Cardiac fibroblast (primary cell): Measurements from ENCODE around the gene HDAC9.

Experiments used
- DNase-seq, 2 donors: peaks; one replicate each; pipeline versions ENCODE4 v3.0.0 to v3.0.0-alpha.2; 2010; ENCODE audit warnings: low read depth in 2 of 2
- H3K4me3 ChIP-seq, 2 donors: replicated peaks in 1 of 2; 1 replicate in 1 of 2; 2 replicates in 1 of 2; pipeline ENCODE4 v1.5.1; 2011; ENCODE audit warnings: low read depth in 2 of 2, low read length in 2 of 2, mild to moderate bottlenecking in 2 of 2, moderate library complexity in 1 of 2
- TF ChIP-seq, protein P1 (sequence below): IDR thresholded peaks from one replicate; pipeline ENCODE4 v1.5.1; 2011; ENCODE audit warnings: low read depth, mild to moderate bottlenecking, low read length, inconsistent platforms

Gene HDAC9

DNA sequence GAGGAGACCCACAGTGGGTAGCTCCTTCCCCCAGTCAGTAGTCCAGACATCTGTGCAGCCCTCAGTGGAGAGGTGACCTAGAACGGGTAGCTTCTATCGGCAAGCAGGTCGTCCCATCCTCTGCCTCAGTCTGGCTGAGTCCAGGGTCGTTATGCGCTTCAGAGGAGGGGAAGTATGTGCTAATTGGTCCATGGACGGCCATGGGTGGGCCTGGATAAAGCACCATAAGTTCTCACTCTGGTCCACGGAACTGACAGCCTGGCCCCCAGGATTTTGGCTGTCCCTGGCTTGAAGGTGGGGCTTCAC, 78.6 kb downstream of the HDAC9 start:
- DNase-seq, result no peak
- TF ChIP-seq, protein P1, sequence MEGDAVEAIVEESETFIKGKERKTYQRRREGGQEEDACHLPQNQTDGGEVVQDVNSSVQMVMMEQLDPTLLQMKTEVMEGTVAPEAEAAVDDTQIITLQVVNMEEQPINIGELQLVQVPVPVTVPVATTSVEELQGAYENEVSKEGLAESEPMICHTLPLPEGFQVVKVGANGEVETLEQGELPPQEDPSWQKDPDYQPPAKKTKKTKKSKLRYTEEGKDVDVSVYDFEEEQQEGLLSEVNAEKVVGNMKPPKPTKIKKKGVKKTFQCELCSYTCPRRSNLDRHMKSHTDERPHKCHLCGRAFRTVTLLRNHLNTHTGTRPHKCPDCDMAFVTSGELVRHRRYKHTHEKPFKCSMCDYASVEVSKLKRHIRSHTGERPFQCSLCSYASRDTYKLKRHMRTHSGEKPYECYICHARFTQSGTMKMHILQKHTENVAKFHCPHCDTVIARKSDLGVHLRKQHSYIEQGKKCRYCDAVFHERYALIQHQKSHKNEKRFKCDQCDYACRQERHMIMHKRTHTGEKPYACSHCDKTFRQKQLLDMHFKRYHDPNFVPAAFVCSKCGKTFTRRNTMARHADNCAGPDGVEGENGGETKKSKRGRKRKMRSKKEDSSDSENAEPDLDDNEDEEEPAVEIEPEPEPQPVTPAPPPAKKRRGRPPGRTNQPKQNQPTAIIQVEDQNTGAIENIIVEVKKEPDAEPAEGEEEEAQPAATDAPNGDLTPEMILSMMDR, result no peak
- no peak overlapping the region for H3K4me3 ChIP-seq

DNA sequence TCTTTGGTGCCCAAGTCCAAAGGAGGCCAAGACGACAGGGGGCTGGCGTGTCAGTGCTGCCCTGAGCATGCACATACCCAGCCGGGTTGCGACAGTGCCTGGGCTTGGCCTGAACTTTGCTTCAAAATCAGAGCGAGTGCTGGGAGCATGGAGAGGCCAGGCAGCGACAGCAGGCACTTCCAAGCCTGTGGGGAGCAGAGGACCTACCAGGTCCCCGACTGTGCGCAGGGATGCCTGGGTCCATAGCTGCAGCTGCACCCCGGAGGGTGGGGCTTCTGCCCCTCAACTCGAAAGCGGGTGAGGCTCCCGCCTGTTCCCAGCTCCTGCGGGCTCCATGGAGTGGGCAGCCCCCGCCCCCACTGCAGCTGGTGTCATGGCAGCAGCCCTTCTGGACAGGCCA, 79.1 kb downstream of the HDAC9 start:
- DNase-seq, result no peak
- TF ChIP-seq, protein P1, result no peak
- no peak overlapping the region for H3K4me3 ChIP-seq

DNA sequence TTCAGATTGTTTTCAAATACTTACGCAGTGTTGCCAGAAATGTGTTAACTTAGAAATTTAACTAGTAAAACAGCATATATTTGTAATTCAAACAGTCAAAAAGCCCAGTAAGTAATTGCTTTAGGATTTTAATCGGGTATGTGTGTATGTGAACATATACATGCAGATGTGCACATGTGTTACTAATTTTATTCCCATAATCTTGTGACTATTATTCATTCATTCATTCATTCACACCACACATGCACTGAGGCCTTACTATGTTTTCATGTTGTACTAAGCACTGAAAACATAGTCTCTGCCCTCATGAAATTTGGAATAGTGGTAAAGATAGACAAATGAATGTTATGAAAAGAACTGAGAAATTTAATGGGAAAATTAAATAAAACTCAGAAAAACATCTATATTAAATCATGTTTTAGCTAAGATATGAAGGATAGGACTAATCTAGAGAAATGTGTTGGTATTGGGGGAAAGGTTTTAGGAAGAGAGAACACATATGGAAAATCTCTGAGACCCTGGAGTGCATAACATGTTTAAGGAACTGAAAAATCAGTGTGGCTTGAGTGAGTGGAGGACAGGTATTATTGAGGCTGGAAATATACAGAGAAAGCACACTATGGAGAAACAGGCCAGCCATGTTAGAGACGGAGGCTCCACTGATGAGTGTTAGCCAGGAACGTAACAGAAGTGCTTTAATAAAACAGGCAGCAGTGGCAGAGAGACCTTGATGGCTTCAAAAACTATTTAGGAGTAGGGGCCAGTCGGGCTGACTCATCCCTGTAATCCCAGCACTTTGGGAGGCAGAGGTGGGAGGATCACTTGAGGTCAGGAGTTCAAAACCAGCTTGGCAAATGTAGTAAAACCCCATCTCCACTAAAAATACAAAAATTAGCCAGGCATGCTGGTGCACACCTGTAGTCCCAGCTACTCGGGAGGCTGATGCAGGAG, 80.3 kb downstream of the HDAC9 start:
- no peak for DNase-seq
- TF ChIP-seq, protein P1, result no peak
- H3K4me3 ChIP-seq, result no peak overlapping the region

DNA sequence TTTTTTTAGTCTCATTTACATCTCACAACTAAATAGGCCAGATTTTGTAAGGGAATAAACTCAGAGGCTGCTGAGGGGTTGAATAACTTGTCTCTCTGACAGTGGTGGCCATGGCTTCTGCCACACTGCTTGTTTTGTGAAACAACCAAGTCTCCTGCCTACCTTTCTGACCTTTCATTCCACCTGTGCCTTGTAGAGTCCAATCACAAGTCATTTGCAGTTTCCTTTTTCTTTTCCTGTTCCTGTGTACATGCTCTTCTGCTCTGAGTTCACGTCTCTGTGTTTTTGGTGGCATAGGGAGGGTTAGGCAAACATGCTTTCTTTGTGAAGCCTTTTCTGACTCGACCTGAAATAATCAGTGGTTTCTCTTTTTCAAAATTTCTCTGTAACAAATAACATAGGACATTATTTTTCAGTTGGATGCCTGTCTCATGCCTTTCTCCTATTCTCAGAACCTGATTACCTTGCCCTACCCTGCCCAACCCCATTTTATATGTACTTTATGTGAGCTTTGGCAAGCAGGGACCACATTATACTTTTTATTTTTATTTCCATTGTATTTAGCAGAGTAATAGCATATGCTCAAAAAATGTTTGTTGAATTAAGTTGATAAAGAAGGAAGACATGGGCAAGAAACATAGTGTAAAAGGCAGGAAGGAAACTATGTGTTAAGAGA, 81.7 kb downstream of the HDAC9 start:
- no peak overlapping the region for H3K4me3 ChIP-seq
- TF ChIP-seq, protein P1, result no peak
- DNase-seq, result no peak

DNA sequence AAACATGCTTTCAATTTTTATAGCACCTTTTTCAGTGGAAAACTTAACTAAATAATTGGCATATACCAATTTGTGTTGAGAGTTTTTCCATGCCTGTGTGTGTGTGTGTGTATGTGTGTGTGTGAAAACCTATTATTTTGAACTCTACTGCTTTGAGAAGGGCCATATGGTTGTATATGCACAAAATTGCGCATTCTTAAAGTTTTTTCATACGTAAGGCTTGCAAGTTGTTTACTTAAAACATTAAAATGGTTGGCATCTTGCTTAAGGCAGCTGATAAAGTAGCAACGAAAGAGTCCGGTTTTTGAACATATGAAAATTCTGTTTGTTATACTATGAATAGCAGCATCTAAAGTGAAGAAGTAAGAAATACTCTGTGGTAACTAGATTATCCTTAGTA, 84.1 kb downstream of the HDAC9 start:
- DNase-seq, result no peak
- no peak overlapping the region for H3K4me3 ChIP-seq
- TF ChIP-seq, protein P1, result no peak

DNA sequence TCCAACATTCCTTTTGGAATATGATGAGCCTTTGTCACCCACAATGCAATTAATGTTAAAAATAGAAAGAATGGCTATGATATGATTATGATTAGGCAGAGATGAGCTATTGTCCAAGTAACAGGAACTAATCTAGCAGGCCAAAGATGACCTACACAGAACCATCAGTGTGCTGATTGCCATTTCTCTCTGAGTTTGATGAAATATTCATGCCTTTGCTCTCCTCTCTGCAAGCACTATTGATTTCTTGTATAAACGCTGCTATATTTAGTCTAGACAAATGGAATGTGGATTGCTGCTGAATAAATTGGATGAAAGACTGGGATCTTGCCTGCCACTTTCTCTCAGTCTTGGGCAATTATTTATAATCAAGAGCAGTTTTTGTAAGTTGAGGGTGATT, 85.4 kb downstream of the HDAC9 start:
- TF ChIP-seq, protein P1, result no peak
- no peak overlapping the region for H3K4me3 ChIP-seq
- DNase-seq, result no peak
